ENCODE results near the gene F10. TPM values are rescaled to one million over a fixed set of nuclear protein-coding genes. Genes with fewer than 3 reads are reported as not detected.

F10 gene
- total and polyA plus RNA-seq, 2 experiments from 2014 or later: 0.76 to 1.6 TPM

DNA sequence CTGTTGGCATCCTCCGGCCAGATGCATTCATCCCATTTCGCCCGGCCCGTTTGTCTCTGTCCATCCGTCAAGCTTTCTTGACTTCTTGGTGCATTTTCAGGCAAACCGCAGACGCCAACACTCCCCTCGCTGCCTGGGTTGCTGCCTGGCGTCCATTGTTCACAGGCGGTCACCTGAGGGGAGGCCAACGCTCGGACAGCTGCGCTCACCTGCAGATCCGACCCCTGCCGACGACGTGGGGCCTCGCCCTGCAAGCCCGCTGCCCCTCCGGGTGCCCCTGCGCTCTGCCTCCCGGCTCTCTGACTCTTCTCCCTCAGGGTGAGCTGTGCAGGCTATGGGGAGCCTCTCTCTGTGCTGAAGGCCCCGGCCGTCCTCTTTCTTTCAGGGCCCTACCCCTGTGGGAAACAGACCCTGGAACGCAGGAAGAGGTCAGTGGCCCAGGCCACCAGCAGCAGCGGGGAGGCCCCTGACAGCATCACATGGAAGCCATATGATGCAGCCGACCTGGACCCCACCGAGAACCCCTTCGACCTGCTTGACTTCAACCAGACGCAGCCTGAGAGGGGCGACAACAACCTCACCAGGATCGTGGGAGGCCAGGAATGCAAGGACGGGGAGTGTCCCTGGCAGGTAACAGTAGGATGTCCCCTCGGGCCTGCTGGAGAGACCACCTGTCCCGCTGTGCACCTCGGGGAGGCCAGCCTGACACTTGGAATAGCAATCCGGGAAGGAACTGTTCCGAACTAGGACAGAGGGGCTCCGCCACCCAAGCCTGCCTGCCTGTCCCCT is 21.1 kb downstream of the F10 start:
- no peaks in the 10 kb centered on the region for H3F3A ChIP-seq (replicated peaks; ENCODE audit: low read depth)
- no peaks in the 10 kb centered on the region for H3K27me3 ChIP-seq (ENCODE audit: insufficient read depth)
- no peak overlapping the region for H3K27ac ChIP-seq (ENCODE audit: low read depth)
- ATAC-seq: no peak; the same call in 1 of the 3 replicates
- Mint-ChIP-seq H3K27me3 (ENCODE audit: insufficient read depth, low read depth, poor library complexity) (no peaks in the 10 kb centered on the region), H3K4me1 (peaks cover 3% of the 10 kb centered on the region), H3K9me3 (no peaks in the 10 kb centered on the region), H3K27ac (no peak overlapping the region), H3K36me3 (ENCODE audit: low read depth) (no peaks in the 10 kb centered on the region), H3K4me3 (no peak overlapping the region)
- no peaks in the 10 kb centered on the region for H3K4me1 ChIP-seq (ENCODE audit: insufficient read depth)
- H3K36me3 ChIP-seq (ENCODE audit: insufficient read depth): no peaks in the 10 kb centered on the region
- no peaks in the 10 kb centered on the region for H3K79me2 ChIP-seq (replicated peaks; ENCODE audit: insufficient read depth)
- TF ChIP-seq EZH2phosphoT487 (IDR thresholded peaks at IDR 0.05; ENCODE audit: unreplicated experiment): no peak
- TF ChIP-seq, protein P1, sequence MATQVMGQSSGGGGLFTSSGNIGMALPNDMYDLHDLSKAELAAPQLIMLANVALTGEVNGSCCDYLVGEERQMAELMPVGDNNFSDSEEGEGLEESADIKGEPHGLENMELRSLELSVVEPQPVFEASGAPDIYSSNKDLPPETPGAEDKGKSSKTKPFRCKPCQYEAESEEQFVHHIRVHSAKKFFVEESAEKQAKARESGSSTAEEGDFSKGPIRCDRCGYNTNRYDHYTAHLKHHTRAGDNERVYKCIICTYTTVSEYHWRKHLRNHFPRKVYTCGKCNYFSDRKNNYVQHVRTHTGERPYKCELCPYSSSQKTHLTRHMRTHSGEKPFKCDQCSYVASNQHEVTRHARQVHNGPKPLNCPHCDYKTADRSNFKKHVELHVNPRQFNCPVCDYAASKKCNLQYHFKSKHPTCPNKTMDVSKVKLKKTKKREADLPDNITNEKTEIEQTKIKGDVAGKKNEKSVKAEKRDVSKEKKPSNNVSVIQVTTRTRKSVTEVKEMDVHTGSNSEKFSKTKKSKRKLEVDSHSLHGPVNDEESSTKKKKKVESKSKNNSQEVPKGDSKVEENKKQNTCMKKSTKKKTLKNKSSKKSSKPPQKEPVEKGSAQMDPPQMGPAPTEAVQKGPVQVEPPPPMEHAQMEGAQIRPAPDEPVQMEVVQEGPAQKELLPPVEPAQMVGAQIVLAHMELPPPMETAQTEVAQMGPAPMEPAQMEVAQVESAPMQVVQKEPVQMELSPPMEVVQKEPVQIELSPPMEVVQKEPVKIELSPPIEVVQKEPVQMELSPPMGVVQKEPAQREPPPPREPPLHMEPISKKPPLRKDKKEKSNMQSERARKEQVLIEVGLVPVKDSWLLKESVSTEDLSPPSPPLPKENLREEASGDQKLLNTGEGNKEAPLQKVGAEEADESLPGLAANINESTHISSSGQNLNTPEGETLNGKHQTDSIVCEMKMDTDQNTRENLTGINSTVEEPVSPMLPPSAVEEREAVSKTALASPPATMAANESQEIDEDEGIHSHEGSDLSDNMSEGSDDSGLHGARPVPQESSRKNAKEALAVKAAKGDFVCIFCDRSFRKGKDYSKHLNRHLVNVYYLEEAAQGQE (IDR thresholded peaks at IDR 0.05; ENCODE audit: unreplicated experiment): no peak
- no peak for TF ChIP-seq STAT1 (IDR thresholded peaks at IDR 0.05; ENCODE audit: unreplicated experiment)
- no peak for TF ChIP-seq ZNF114 (CRISPR knock-in tag; IDR thresholded peaks at IDR 0.05)
- no peak for TF ChIP-seq CREB1 (CRISPR knock-in tag; IDR thresholded peaks at IDR 0.05; ENCODE audit: low read depth)
- TF ChIP-seq NANOG (IDR thresholded peaks at IDR 0.05; ENCODE audit: borderline replicate concordance): no peak
- no peak for TF ChIP-seq ZNF331 (CRISPR knock-in tag; IDR thresholded peaks at IDR 0.05; ENCODE audit: low read depth)
- TF ChIP-seq EZH2 (IDR thresholded peaks at IDR 0.05; ENCODE audit: low read depth, unreplicated experiment): no peak
- TF ChIP-seq, protein P2, sequence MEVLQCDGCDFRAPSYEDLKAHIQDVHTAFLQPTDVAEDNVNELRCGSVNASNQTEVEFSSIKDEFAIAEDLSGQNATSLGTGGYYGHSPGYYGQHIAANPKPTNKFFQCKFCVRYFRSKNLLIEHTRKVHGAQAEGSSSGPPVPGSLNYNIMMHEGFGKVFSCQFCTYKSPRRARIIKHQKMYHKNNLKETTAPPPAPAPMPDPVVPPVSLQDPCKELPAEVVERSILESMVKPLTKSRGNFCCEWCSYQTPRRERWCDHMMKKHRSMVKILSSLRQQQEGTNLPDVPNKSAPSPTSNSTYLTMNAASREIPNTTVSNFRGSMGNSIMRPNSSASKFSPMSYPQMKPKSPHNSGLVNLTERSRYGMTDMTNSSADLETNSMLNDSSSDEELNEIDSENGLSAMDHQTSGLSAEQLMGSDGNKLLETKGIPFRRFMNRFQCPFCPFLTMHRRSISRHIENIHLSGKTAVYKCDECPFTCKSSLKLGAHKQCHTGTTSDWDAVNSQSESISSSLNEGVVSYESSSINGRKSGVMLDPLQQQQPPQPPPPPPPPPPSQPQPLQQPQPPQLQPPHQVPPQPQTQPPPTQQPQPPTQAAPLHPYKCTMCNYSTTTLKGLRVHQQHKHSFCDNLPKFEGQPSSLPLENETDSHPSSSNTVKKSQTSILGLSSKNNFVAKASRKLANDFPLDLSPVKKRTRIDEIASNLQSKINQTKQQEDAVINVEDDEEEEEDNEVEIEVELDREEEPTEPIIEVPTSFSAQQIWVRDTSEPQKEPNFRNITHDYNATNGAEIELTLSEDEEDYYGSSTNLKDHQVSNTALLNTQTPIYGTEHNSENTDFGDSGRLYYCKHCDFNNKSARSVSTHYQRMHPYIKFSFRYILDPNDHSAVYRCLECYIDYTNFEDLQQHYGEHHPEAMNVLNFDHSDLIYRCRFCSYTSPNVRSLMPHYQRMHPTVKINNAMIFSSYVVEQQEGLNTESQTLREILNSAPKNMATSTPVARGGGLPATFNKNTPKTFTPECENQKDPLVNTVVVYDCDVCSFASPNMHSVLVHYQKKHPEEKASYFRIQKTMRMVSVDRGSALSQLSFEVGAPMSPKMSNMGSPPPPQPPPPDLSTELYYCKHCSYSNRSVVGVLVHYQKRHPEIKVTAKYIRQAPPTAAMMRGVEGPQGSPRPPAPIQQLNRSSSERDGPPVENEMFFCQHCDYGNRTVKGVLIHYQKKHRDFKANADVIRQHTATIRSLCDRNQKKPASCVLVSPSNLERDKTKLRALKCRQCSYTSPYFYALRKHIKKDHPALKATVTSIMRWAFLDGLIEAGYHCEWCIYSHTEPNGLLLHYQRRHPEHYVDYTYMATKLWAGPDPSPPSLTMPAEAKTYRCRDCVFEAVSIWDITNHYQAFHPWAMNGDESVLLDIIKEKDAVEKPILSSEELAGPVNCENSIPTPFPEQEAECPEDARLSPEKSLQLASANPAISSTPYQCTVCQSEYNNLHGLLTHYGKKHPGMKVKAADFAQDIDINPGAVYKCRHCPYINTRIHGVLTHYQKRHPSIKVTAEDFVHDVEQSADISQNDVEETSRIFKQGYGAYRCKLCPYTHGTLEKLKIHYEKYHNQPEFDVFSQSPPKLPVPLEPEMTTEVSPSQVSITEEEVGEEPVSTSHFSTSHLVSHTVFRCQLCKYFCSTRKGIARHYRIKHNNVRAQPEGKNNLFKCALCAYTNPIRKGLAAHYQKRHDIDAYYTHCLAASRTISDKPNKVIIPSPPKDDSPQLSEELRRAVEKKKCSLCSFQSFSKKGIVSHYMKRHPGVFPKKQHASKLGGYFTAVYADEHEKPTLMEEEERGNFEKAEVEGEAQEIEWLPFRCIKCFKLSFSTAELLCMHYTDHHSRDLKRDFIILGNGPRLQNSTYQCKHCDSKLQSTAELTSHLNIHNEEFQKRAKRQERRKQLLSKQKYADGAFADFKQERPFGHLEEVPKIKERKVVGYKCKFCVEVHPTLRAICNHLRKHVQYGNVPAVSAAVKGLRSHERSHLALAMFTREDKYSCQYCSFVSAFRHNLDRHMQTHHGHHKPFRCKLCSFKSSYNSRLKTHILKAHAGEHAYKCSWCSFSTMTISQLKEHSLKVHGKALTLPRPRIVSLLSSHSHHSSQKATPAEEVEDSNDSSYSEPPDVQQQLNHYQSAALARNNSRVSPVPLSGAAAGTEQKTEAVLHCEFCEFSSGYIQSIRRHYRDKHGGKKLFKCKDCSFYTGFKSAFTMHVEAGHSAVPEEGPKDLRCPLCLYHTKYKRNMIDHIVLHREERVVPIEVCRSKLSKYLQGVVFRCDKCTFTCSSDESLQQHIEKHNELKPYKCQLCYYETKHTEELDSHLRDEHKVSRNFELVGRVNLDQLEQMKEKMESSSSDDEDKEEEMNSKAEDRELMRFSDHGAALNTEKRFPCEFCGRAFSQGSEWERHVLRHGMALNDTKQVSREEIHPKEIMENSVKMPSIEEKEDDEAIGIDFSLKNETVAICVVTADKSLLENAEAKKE (CRISPR knock-in tag; IDR thresholded peaks at IDR 0.05): no peak
- no peak for TF ChIP-seq JUNB (IDR thresholded peaks at IDR 0.05; ENCODE audit: unreplicated experiment)
- TF ChIP-seq, protein P3, sequence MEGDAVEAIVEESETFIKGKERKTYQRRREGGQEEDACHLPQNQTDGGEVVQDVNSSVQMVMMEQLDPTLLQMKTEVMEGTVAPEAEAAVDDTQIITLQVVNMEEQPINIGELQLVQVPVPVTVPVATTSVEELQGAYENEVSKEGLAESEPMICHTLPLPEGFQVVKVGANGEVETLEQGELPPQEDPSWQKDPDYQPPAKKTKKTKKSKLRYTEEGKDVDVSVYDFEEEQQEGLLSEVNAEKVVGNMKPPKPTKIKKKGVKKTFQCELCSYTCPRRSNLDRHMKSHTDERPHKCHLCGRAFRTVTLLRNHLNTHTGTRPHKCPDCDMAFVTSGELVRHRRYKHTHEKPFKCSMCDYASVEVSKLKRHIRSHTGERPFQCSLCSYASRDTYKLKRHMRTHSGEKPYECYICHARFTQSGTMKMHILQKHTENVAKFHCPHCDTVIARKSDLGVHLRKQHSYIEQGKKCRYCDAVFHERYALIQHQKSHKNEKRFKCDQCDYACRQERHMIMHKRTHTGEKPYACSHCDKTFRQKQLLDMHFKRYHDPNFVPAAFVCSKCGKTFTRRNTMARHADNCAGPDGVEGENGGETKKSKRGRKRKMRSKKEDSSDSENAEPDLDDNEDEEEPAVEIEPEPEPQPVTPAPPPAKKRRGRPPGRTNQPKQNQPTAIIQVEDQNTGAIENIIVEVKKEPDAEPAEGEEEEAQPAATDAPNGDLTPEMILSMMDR (conservative IDR thresholded peaks at IDR 0.05; ENCODE audit: low read depth in 2 of 2): no peak
- TF ChIP-seq, protein P4, sequence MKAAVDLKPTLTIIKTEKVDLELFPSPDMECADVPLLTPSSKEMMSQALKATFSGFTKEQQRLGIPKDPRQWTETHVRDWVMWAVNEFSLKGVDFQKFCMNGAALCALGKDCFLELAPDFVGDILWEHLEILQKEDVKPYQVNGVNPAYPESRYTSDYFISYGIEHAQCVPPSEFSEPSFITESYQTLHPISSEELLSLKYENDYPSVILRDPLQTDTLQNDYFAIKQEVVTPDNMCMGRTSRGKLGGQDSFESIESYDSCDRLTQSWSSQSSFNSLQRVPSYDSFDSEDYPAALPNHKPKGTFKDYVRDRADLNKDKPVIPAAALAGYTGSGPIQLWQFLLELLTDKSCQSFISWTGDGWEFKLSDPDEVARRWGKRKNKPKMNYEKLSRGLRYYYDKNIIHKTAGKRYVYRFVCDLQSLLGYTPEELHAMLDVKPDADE (IDR thresholded peaks at IDR 0.05): no peak
- TF ChIP-seq POLR2AphosphoS5 (IDR thresholded peaks at IDR 0.05; ENCODE audit: low read depth): no peak
- H3K4me3 ChIP-seq: no peak overlapping the region
- DNase-seq (ENCODE audit: low spot score): no peak
- H3K4me2 ChIP-seq: no peak overlapping the region
- no peaks in the 10 kb centered on the region for H3K9me2 ChIP-seq (ENCODE audit: insufficient read depth)
- H2AFZ ChIP-seq: no peak overlapping the region; the same call in 1 of the 2 replicates
- H4K20me1 ChIP-seq (replicated peaks; ENCODE audit: insufficient read depth): no peaks in the 10 kb centered on the region

Data from GM23338 (cell line).